WTC11 (cell line): ENCODE results near the gene NAPB.

Experiments
- ATF3 ChIP-seq: sonication (generic); formaldehyde crosslinking; conservative IDR thresholded peaks from 2 replicates; pipeline ENCODE4 v1.8.1; 2022; ENCODE audit warnings: mild to moderate bottlenecking, missing genetic modification reagents
- CREB1 ChIP-seq: sonication (generic); formaldehyde crosslinking; IDR thresholded peaks from 2 replicates; pipeline ENCODE4 v1.8.0; 2023; ENCODE audit warnings: mild to moderate bottlenecking, missing genetic modification reagents
- E2F4 ChIP-seq: sonication (generic); formaldehyde crosslinking; IDR thresholded peaks from 2 replicates; pipeline ENCODE4 v1.8.1; 2022; ENCODE audit warnings: low read depth, mild to moderate bottlenecking, moderate library complexity, missing genetic modification reagents, borderline replicate concordance
- IRF2 ChIP-seq: sonication (generic); formaldehyde crosslinking; IDR thresholded peaks from 2 replicates; pipeline ENCODE4 v1.8.0; 2022; ENCODE audit warnings: low read depth, missing genetic modification reagents, borderline replicate concordance
- JUN ChIP-seq: sonication (generic); formaldehyde crosslinking; IDR thresholded peaks from 2 replicates; pipeline ENCODE4 v1.8.0; 2023; ENCODE audit warnings: mild to moderate bottlenecking, missing genetic modification reagents
- NFYB ChIP-seq: sonication (generic); formaldehyde crosslinking; conservative IDR thresholded peaks from 2 replicates; pipeline ENCODE4 v1.8.0; 2022; ENCODE audit warnings: low read depth, missing genetic modification reagents
- NR2C2 ChIP-seq: sonication (generic); formaldehyde crosslinking; IDR thresholded peaks from 2 replicates; pipeline ENCODE4 v1.8.0; 2022; ENCODE audit warnings: mild to moderate bottlenecking, missing genetic modification reagents
- RELA ChIP-seq: sonication (generic); formaldehyde crosslinking; IDR thresholded peaks from 2 replicates; pipeline ENCODE4 v1.8.1; 2022; ENCODE audit warnings: missing genetic modification reagents, mild to moderate bottlenecking, borderline replicate concordance
- TEAD4 ChIP-seq: sonication (generic); formaldehyde crosslinking; IDR thresholded peaks from 2 replicates; pipeline ENCODE4 v1.8.0; 2022; ENCODE audit warnings: mild to moderate bottlenecking, missing genetic modification reagents
- ZNF671 ChIP-seq: fragments of 250-450 bp; sonication (Bioruptor Pico); IDR thresholded peaks from 2 replicates; pipeline ENCODE4 v1.8.0; 2021; ENCODE audit warnings: mild to moderate bottlenecking
- TF ChIP-seq, protein P1 (sequence below): fragments of 200-600 bp; IDR thresholded peaks from 2 replicates; pipeline ENCODE4 v1.8.0; 2022; ENCODE audit warnings: antibody characterized with exemption

DNA sequence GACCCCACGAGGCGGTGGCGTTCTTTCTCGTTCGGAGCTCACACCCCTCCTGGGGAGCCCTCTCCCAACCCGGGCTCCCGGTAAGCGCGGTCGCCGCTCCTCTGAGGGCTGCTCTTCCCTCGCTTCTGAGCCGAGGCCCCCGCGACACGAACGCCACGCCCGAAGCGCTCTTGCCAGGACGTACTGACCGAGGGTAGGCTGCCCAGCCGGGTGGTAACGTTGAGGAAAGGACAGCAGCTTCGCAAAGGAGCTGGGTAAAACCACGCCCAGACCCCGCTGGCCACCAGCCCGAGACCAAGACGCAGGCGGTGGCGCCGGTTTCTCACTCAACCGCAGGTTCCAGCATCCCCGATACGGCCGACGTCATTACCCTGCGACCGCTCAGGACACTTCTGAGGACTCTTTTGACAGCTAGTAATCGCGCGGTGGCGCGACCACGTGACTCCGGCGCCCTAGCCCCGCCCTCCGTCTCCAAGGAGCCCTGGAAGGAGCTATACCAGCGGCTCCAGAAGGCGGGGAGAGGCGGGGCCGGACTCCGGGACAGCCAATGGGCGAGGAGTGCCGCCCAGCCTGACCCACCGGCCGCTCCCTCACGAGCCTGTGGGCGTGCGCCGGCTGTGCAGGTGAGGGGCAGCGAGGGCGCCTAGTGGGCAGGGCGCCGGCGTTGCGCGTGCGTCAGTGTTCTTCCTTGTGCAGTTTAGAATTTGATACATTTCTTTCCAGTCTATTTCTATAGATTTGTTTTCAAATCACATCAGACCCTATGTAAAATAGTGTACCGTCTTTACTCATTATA lies 63.3 kb downstream of the NAPB start:
- no peak for TF ChIP-seq ATF3 (CRISPR knock-in tag)
- no peak for TF ChIP-seq IRF2 (CRISPR knock-in tag)
- TF ChIP-seq, protein P1, sequence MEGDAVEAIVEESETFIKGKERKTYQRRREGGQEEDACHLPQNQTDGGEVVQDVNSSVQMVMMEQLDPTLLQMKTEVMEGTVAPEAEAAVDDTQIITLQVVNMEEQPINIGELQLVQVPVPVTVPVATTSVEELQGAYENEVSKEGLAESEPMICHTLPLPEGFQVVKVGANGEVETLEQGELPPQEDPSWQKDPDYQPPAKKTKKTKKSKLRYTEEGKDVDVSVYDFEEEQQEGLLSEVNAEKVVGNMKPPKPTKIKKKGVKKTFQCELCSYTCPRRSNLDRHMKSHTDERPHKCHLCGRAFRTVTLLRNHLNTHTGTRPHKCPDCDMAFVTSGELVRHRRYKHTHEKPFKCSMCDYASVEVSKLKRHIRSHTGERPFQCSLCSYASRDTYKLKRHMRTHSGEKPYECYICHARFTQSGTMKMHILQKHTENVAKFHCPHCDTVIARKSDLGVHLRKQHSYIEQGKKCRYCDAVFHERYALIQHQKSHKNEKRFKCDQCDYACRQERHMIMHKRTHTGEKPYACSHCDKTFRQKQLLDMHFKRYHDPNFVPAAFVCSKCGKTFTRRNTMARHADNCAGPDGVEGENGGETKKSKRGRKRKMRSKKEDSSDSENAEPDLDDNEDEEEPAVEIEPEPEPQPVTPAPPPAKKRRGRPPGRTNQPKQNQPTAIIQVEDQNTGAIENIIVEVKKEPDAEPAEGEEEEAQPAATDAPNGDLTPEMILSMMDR = no peak
- no peak for TF ChIP-seq TEAD4 (CRISPR knock-in tag)
- TF ChIP-seq RELA (CRISPR knock-in tag) = no peak
- peak; percentile 21; the same call in 1 of the 2 replicates for TF ChIP-seq CREB1 (CRISPR knock-in tag)
- no peak for TF ChIP-seq E2F4 (CRISPR knock-in tag)
- no peak for TF ChIP-seq JUN (CRISPR knock-in tag)
- TF ChIP-seq ZNF671 (CRISPR knock-in tag) = no peak
- peak; percentile 82 for TF ChIP-seq NFYB (CRISPR knock-in tag)
- no peak for TF ChIP-seq NR2C2
